H1 (cell line): ENCODE data around the gene CTDP1. TPM values are rescaled to one million over a fixed set of nuclear protein-coding genes. Genes with fewer than 3 reads are reported as not detected.

Source experiments
- BRCA1 ChIP-seq: IDR thresholded peaks from 2 replicates; pipeline ENCODE4 v1.6.1; 2012; ENCODE audit warnings: low read depth, low read length, improper control_type of control experiment
- EP300 ChIP-seq, 2 experiments: IDR thresholded peaks; 1 replicate in 1 of 2; 2 replicates in 1 of 2; pipeline ENCODE4 v1.6.1; 2011 to 2012; ENCODE audit warnings: low read depth in 2 of 2, low read length in 2 of 2, mild to moderate bottlenecking in 2 of 2, borderline replicate concordance in 1 of 2, inconsistent platforms in 1 of 2, moderate library complexity in 1 of 2
- HDAC6 ChIP-seq: IDR thresholded peaks from one replicate; pipeline ENCODE4 v1.7.1; 2012; ENCODE audit warnings: low read depth, mild to moderate bottlenecking, inconsistent platforms, low read length, moderate library complexity
- NANOG ChIP-seq: IDR thresholded peaks from 2 replicates; pipeline ENCODE4 v1.6.1; 2011; ENCODE audit warnings: low read length, low read depth, mild to moderate bottlenecking, inconsistent platforms; ENCODE audit not compliant: insufficient read depth, poor library complexity, severe bottlenecking
- RXRA ChIP-seq: IDR thresholded peaks from 2 replicates; pipeline ENCODE4 v1.6.1; 2011; ENCODE audit warnings: low read depth, mild to moderate bottlenecking, low read length, moderate library complexity; ENCODE audit not compliant: insufficient read depth
- polyA plus RNA-seq, 7 experiments: library from polyadenylated mRNA; depleted of rRNA in 3 of 7; stranded (reverse) in 5 of 7; unstranded in 2 of 7; fragments of >200 nt in 5 of 7; fragments of 200-250 nt in 2 of 7; gene quantifications; 1 replicate in 5 of 7; 2 replicates in 1 of 7; 4 replicates in 1 of 7; pipeline versions ENCODE4 v1.2.1 to v1.2.3, GENCODE V29; 2011 to 2013; ENCODE audit warnings: missing spikeins in 2 of 7, mixed read lengths in 2 of 7
- total RNA-seq: library from RNA; stranded (reverse); fragmentation: NEBNext Ultra II Directional; extraction: Animal tissue kit (Norgen Biotek cat#: 25700); gene quantifications from 2 replicates; pipeline ENCODE4 v1.2.1, GENCODE V29; 2021

The CTDP1 gene
- total and polyA plus RNA-seq, 2 of the 8 experiments (the other 6 are each of a cell fraction or from before 2014, with no cell fraction given), result 16.6 to 37.0 TPM

DNA sequence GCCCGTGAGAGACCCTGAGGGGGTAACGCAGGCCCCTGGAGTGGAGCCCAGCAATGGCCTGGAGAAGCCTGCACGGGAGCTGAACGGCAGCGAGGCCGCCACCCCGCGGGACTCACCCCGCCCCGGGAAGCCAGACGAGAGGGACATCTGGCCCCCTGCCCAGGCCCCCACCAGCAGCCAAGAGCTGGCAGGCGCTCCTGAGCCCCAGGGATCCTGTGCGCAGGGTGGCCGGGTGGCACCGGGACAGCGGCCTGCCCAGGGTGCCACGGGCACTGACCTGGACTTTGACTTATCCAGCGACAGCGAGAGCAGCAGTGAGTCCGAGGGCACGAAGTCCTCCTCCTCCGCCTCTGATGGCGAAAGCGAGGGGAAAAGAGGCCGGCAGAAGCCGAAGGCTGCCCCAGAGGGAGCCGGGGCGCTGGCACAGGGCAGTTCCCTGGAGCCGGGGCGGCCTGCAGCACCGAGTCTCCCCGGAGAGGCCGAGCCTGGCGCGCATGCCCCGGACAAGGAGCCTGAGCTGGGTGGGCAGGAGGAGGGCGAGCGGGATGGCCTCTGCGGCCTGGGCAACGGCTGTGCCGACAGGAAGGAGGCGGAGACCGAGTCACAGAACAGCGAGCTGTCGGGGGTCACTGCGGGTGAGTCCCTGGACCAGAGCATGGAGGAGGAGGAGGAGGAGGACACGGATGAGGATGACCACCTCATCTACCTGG, 35.1 kb downstream of the CTDP1 start (continued):
- TF ChIP-seq HDAC6 (no peak), NANOG (no peak), RXRA (no peak), EP300 (IDR thresholded peaks at IDR 0.05; ENCODE audit: borderline replicate concordance in 1 of 2, low read depth in 2 of 2, low read length in 2 of 2) (no peak), BRCA1 (no peak)
